GM12864 (cell line): Measurements from ENCODE around the gene GALNT18.

ENCODE experiments used
- DNase-seq: peaks from one replicate; pipeline ENCODE4 v3.0.0-alpha.2; 2011; ENCODE audit warnings: low read depth
- H3K4me3 ChIP-seq: 2 replicates; pipeline ENCODE4 v1.5.1; 2011; ENCODE audit warnings: mild to moderate bottlenecking, low read depth, low read length, control low read depth
- CTCF ChIP-seq: IDR thresholded peaks from 2 replicates; pipeline ENCODE4 v1.5.1; 2011; ENCODE audit warnings: low read depth, mild to moderate bottlenecking, moderate library complexity, low read length, control low read depth, inconsistent platforms; ENCODE audit errors: missing control alignments

The GALNT18 gene

DNA sequence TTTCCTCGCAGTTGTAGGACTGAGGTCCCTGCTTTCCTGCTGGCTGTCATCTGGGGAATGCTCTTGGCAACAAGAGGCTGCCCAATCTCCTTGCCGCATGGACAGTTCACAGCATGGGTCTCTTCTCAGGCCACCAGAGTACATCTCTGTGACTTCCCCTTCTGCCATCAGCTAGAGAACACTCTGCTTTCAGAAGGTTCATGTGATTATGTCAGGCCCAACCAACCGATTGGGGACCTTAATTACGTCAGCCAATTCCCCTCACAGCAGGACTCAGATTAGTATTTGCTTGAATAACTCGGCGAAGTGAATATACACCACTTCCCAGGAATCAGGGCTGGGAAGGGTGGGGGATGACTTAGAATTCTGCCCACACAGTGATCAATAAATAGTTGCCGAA lies 206.8 kb downstream of the GALNT18 start:
- no peak overlapping the region for H3K4me3 ChIP-seq
- TF ChIP-seq CTCF: no peak
- no peak for DNase-seq

DNA sequence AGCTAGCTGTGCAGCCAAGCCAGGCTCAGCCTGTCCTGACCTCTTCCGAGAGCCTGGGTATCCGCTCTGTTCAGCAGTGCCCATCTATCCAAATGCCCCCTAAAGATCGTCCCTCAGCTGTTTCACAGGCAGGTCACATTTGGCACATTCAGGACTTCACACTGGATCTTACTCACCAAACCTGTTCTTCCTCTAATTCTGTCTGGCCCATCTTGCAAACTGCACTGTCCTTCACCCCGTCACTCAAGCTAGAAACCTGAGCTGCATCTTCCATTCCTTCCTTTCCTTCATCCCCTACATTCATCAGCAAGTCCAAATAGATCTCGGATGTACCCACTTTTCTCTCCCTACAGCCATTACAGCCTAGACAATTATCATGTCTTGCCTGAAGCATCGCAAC lies 208.0 kb downstream of the GALNT18 start:
- TF ChIP-seq CTCF: no peak
- H3K4me3 ChIP-seq: no peak overlapping the region
- DNase-seq: no peak

DNA sequence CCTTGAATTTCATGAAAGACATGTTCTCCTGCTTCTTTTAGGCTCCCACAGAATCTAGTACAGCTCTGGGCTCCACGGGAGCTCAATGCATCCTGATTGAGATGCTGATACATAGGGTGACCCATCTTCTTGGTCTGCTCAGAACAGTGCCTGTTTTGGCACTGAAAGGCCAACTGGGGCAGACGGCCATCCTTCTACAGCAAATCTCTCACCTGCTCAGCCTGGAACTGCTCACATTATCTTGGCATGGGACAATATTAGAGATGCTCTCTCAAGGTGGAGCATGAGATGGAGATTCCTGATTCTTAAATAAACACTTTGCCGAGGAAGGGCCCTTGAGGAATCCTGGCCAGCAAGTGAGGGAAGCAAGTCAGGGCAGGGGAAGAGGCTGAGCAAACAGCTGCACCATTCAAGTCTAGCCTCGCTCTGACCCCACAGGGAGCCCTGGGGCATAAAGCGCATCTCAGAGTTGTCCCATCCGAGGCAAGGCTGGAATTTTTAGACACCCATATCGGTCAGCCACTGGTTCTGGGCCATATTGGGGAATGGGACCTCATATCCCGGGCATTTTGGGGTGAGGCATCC lies 210.3 kb downstream of the GALNT18 start:
- H3K4me3 ChIP-seq: no peak overlapping the region
- TF ChIP-seq CTCF: no peak
- no peak for DNase-seq

- no peak overlapping the region for H3K4me3 ChIP-seq
- no peak for DNase-seq
- no peak for TF ChIP-seq CTCF
Measured at GRCh38 chr11:11409901-11410300, 211.9 kb downstream of the GALNT18 start.

DNA sequence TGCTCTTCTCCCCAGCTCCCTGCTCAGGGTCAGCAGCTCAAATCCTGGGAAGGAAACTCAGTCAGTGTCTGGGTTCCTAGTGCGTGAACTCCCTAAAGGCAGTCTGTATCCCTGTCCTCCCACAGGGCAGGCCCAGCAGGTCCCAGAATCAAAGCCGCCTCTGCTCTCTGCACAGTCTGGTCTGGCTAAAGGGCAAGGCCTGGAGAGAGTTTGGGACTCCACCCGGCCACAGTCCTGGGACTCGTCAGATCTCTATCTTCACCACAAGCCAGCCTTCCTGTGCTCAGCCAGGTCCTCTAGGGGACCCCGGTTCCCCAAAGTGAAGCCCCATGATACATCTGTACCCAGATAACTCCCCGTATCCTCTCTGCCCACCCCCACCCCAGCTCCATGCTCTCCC lies 212.6 kb downstream of the GALNT18 start:
- DNase-seq: no peak
- no peak for TF ChIP-seq CTCF
- H3K4me3 ChIP-seq: no peak overlapping the region

GRCh38 chr11:11408436-11409221 lies 213.2 kb downstream of the GALNT18 start:
- DNase-seq: no peak
- TF ChIP-seq CTCF: no peak
- H3K4me3 ChIP-seq: no peak overlapping the region

GRCh38 chr11:11407763-11408084 lies 214.1 kb downstream of the GALNT18 start:
- no peak for TF ChIP-seq CTCF
- no peak for DNase-seq
- H3K4me3 ChIP-seq: no peak overlapping the region
